ENCODE measurements around the gene NFKB1. TPM values are rescaled to one million over a fixed set of nuclear protein-coding genes. Genes with fewer than 3 reads are reported as not detected.
A peak's percentile ranks its signal among the peaks of the same experiment; 100 is the strongest.

The NFKB1 gene
- total RNA-seq, 5 donors from 2014 or later (not counting 1 experiment from before 2014, with no cell fraction given), result 83.0 to 185 (median 92.1) TPM

- Mint-ChIP-seq H3K4me1 (peaks cover 46 to 66% (median 60%) of the 10 kb centered on the region in 3 donors), H3K36me3 (peaks cover 67% of the 10 kb centered on the region)
- CTCF ChIA-PET, result interaction anchor here (0.6 to 1.7 kb wide), 6 partner anchors 9 to 103 kb away, joined by 3 to 4 read pairs (median 3); no protein-coding TSS in a partner anchor
Measured at GRCh38 chr4:102543030-102543928, 42.1 kb downstream of the NFKB1 start.

GRCh38 chr4:102546635-102547034 is 45.5 kb downstream of the NFKB1 start:
- Mint-ChIP-seq H3K4me3 (no peak overlapping the region), H3K9me3 (no peaks in the 10 kb centered on the region), H3K4me1 (peaks cover 54 to 66% (median 64%) of the 10 kb centered on the region in 3 donors), H3K36me3 (peaks cover 67% of the 10 kb centered on the region), H3K27me3 (no peaks in the 10 kb centered on the region), H3K27ac (peak overlapping the region in 1 of 2 donors; percentile 15)
- Histone ChIP-seq H3K4me1 (ENCODE audit: control insufficient read depth in 1 of 2, extremely low read depth in 1 of 2, insufficient read depth in 2 of 2, low read length in 2 of 2) (peaks cover 0 to 8% of the 10 kb centered on the region in 2 experiments), H3K36me3 (ENCODE audit: control insufficient read depth in 2 of 2, extremely low read depth in 1 of 2, insufficient read depth in 1 of 2, low read length in 1 of 2) (peaks cover 0 to 29% of the 10 kb centered on the region in 2 donors), H3K27me3 (replicated peaks in 1 of 2; ENCODE audit: control insufficient read depth in 2 of 2, extremely low read depth in 1 of 2, insufficient read depth in 2 of 2, low read length in 1 of 2) (no peaks in the 10 kb centered on the region), H3K4me3 (ENCODE audit: control insufficient read depth in 1 of 2, extremely low read depth in 1 of 2, low read length in 1 of 2) (no peak overlapping the region), H3K27ac (ENCODE audit: low read length) (no peak overlapping the region), H3K9me3 (no peaks in the 10 kb centered on the region)
- CTCF ChIA-PET, result interaction anchor here (0.6 to 1.2 kb wide), 6 partner anchors 13 to 545 kb away, joined by 3 to 5 read pairs (median 4); no protein-coding TSS in a partner anchor
- POLR2A ChIA-PET, result interaction anchor here (0.6 to 2.1 kb wide), 9 partner anchors 8 to 61 kb away, joined by 3 to 7 read pairs (median 4); no protein-coding TSS in a partner anchor
- DNase-seq, result no peak
- ATAC-seq (replicated peaks in 1 of 4), result no peak

More at GRCh38 chr4:102543030-102543928, 42.1 kb downstream of the NFKB1 start:
- H3K36me3 ChIP-seq (ENCODE audit: control insufficient read depth in 2 of 2, extremely low read depth in 1 of 2, insufficient read depth in 1 of 2, low read length in 1 of 2), result peaks cover 0 to 46% of the 10 kb centered on the region in 2 donors
- ATAC-seq (replicated peaks in 1 of 4), result no peak
- WGBS (ENCODE audit: insufficient coverage), result 88% methylated on average over 1 of the region's 12 CpGs
- H3K27ac Mint-ChIP-seq, result no peak overlapping the region
- no peak overlapping the region for H3K27ac ChIP-seq (ENCODE audit: low read length)
- H3K9me3 Mint-ChIP-seq, result no peaks in the 10 kb centered on the region
- H3K4me3 ChIP-seq (ENCODE audit: control insufficient read depth in 1 of 2, extremely low read depth in 1 of 2, low read length in 1 of 2), result no peak overlapping the region
- H3K4me3 Mint-ChIP-seq, result no peak overlapping the region
- H3K27me3 Mint-ChIP-seq, result no peaks in the 10 kb centered on the region
- H3K27me3 ChIP-seq (replicated peaks in 1 of 2; ENCODE audit: control insufficient read depth in 2 of 2, extremely low read depth in 1 of 2, insufficient read depth in 2 of 2, low read length in 1 of 2), result no peaks in the 10 kb centered on the region
- POLR2A ChIA-PET, result interaction anchor here (0.6 to 2.2 kb wide), 6 partner anchors 9 to 650 kb away, joined by 3 to 16 read pairs (median 4); partner anchors contain the start of gene CISD2 (in 1 of the 2)
- no peaks in the 10 kb centered on the region for H3K9me3 ChIP-seq
- DNase-seq, result no peak
- peaks cover 2 to 6% of the 10 kb centered on the region in 2 experiments for H3K4me1 ChIP-seq (ENCODE audit: control insufficient read depth in 1 of 2, extremely low read depth in 1 of 2, insufficient read depth in 2 of 2, low read length in 2 of 2)

- Histone ChIP-seq H3K27ac (ENCODE audit: low read length) (no peak overlapping the region), H3K27me3 (replicated peaks in 1 of 2; ENCODE audit: control insufficient read depth in 2 of 2, extremely low read depth in 1 of 2, insufficient read depth in 2 of 2, low read length in 1 of 2) (no peaks in the 10 kb centered on the region), H3K4me3 (ENCODE audit: control insufficient read depth in 1 of 2, extremely low read depth in 1 of 2, low read length in 1 of 2) (no peak overlapping the region), H3K9me3 (no peaks in the 10 kb centered on the region), H3K36me3 (ENCODE audit: control insufficient read depth in 2 of 2, extremely low read depth in 1 of 2, insufficient read depth in 1 of 2, low read length in 1 of 2) (peaks cover 0 to 32% of the 10 kb centered on the region in 2 donors), H3K4me1 (ENCODE audit: control insufficient read depth in 1 of 2, extremely low read depth in 1 of 2, insufficient read depth in 2 of 2, low read length in 2 of 2) (peaks cover 11 to 12% of the 10 kb centered on the region in 2 experiments)
- peak in 1 of 4 experiments; percentile 17 for ATAC-seq (replicated peaks in 1 of 4)
- no peak overlapping the region for H3K4me3 Mint-ChIP-seq
- peaks cover 60 to 71% (median 69%) of the 10 kb centered on the region in 3 donors for H3K4me1 Mint-ChIP-seq
- ChIA-PET POLR2A (interaction anchor here in 1 of 2 donors (0.7 kb wide), 1 partner anchor 13 kb away, joined by 3 read pairs; no protein-coding TSS in a partner anchor), CTCF (interaction anchor here in 1 of 2 donors (1.3 kb wide), 1 partner anchor 11 kb away, joined by 3 read pairs; no protein-coding TSS in a partner anchor)
- H3K27ac Mint-ChIP-seq, result peak overlapping the region in 1 of 2 donors; percentile 64
- 100% methylated on average over 2 of the region's 2 CpGs for WGBS (ENCODE audit: insufficient coverage)
- DNase-seq, result no peak
- H3K36me3 Mint-ChIP-seq, result peaks cover 70% of the 10 kb centered on the region
- H3K9me3 Mint-ChIP-seq, result no peaks in the 10 kb centered on the region
- H3K27me3 Mint-ChIP-seq, result no peaks in the 10 kb centered on the region
Measured at GRCh38 chr4:102547973-102548372, 46.8 kb downstream of the NFKB1 start.

GRCh38 chr4:102551958-102552565 is 50.9 kb downstream of the NFKB1 start:
- CTCF ChIA-PET, result interaction anchor here in 1 of 2 donors (0.6 kb wide), 2 partner anchors 39 to 58 kb away, joined by 3 to 4 read pairs; no protein-coding TSS in a partner anchor
- peak overlapping the region in 2 of 3 donors; percentile 12 to 54 for H3K4me3 Mint-ChIP-seq
- peak overlapping the region; percentile 13 for H3K27ac ChIP-seq (ENCODE audit: low read length)
- H3K9me3 ChIP-seq, result no peaks in the 10 kb centered on the region
- ATAC-seq (replicated peaks in 1 of 4), result peak in 1 of 4 experiments; percentile 38
- WGBS (ENCODE audit: insufficient coverage), result 90% methylated on average over 2 of the region's 4 CpGs
- H3K9me3 Mint-ChIP-seq, result no peaks in the 10 kb centered on the region
- H3K36me3 Mint-ChIP-seq, result peaks cover 39% of the 10 kb centered on the region
- no peaks in the 10 kb centered on the region for H3K27me3 Mint-ChIP-seq
- no peak for DNase-seq
- peaks cover 0 to 9% of the 10 kb centered on the region in 2 donors for H3K36me3 ChIP-seq (ENCODE audit: control insufficient read depth in 2 of 2, extremely low read depth in 1 of 2, insufficient read depth in 1 of 2, low read length in 1 of 2)
- H3K27ac Mint-ChIP-seq, result peak overlapping the region; percentile 79 to 88
- H3K27me3 ChIP-seq (replicated peaks in 1 of 2; ENCODE audit: control insufficient read depth in 2 of 2, extremely low read depth in 1 of 2, insufficient read depth in 2 of 2, low read length in 1 of 2), result no peaks in the 10 kb centered on the region
- H3K4me1 ChIP-seq (ENCODE audit: control insufficient read depth in 1 of 2, extremely low read depth in 1 of 2, insufficient read depth in 2 of 2, low read length in 2 of 2), result peaks cover 11 to 15% of the 10 kb centered on the region in 2 experiments
- no peak overlapping the region for H3K4me3 ChIP-seq (ENCODE audit: control insufficient read depth in 1 of 2, extremely low read depth in 1 of 2, low read length in 1 of 2)
- peaks cover 56 to 62% (median 57%) of the 10 kb centered on the region in 3 donors for H3K4me1 Mint-ChIP-seq
- POLR2A ChIA-PET, result no interaction called here

- ChIA-PET POLR2A (interaction anchor here in 1 of 2 donors (0.6 kb wide), 1 partner anchor 27 kb away, joined by 3 read pairs; no protein-coding TSS in a partner anchor), CTCF (interaction anchor here in 1 of 2 donors (0.6 kb wide), 1 partner anchor 58 kb away, joined by 3 read pairs; no protein-coding TSS in a partner anchor)
- ATAC-seq (replicated peaks in 1 of 4) (peak; percentile 7 to 55 (median 34)), DNase-seq (peak in 1 of 35 experiments; percentile 67)
- no CpG with 5 or more reads among the region's 1 CpG for WGBS (ENCODE audit: insufficient coverage)
- Histone ChIP-seq H3K27me3 (replicated peaks in 1 of 2; ENCODE audit: control insufficient read depth in 2 of 2, extremely low read depth in 1 of 2, insufficient read depth in 2 of 2, low read length in 1 of 2) (no peaks in the 10 kb centered on the region), H3K36me3 (ENCODE audit: control insufficient read depth in 2 of 2, extremely low read depth in 1 of 2, insufficient read depth in 1 of 2, low read length in 1 of 2) (peaks cover 0 to 9% of the 10 kb centered on the region in 2 donors), H3K9me3 (no peaks in the 10 kb centered on the region), H3K4me1 (ENCODE audit: control insufficient read depth in 1 of 2, extremely low read depth in 1 of 2, insufficient read depth in 2 of 2, low read length in 2 of 2) (peaks cover 11 to 15% of the 10 kb centered on the region in 2 experiments), H3K4me3 (ENCODE audit: control insufficient read depth in 1 of 2, extremely low read depth in 1 of 2, low read length in 1 of 2) (no peak overlapping the region), H3K27ac (ENCODE audit: low read length) (peak overlapping the region; percentile 13)
- peak overlapping the region in 2 of 3 donors; percentile 4 to 45 for H3K4me3 Mint-ChIP-seq
- no peaks in the 10 kb centered on the region for H3K27me3 Mint-ChIP-seq
- H3K9me3 Mint-ChIP-seq, result no peaks in the 10 kb centered on the region
- H3K4me1 Mint-ChIP-seq, result peaks cover 51 to 58% (median 52%) of the 10 kb centered on the region in 3 donors
- peaks cover 39% of the 10 kb centered on the region for H3K36me3 Mint-ChIP-seq
- peak overlapping the region; percentile 79 to 89 for H3K27ac Mint-ChIP-seq
Measured at GRCh38 chr4:102552781-102553180, 51.6 kb downstream of the NFKB1 start.

Data from T-cell (primary cell).